Large intestine (tissue), 3 donors: ENCODE data around the gene LMBRD2. TPM values are rescaled to one million over a fixed set of nuclear protein-coding genes. Genes with fewer than 3 reads are reported as not detected.

Experiments used
- DNase-seq, 2 donors: peaks; one replicate each; pipeline versions ENCODE4 v3.0.0 to v3.0.0-alpha.2; 2013
- H3K27ac ChIP-seq: one replicate; pipeline ENCODE4 v1.5.1; 2013; ENCODE audit warnings: low read length
- H3K27me3 ChIP-seq: 2 replicates; pipeline ENCODE4 v1.6.1; 2013; ENCODE audit warnings: low read length; ENCODE audit not compliant: control insufficient read depth, insufficient read depth
- H3K36me3 ChIP-seq: 2 replicates; pipeline ENCODE4 v1.6.1; 2013; ENCODE audit warnings: low read length; ENCODE audit not compliant: control insufficient read depth, insufficient read depth
- H3K4me1 ChIP-seq: one replicate; pipeline ENCODE4 v1.6.1; 2013; ENCODE audit warnings: low read length; ENCODE audit not compliant: control insufficient read depth, insufficient read depth
- H3K4me3 ChIP-seq: one replicate; pipeline ENCODE4 v1.5.1; 2013; ENCODE audit warnings: low read length
- H3K9me3 ChIP-seq: one replicate; pipeline ENCODE4 v1.6.1; 2013; ENCODE audit warnings: mild to moderate bottlenecking, low read depth, low read length, moderate library complexity; ENCODE audit not compliant: control insufficient read depth
- WGBS: methylation state at CpG from one replicate; pipeline ENCODE4 v1.1.5; 2013; ENCODE audit warnings: low lambda C conversion rate; ENCODE audit not compliant: insufficient coverage; 5-methylcytosine and 5-hydroxymethylcytosine counted together
- polyA plus RNA-seq: library from polyadenylated mRNA; unstranded; fragments of 120-200 nt; gene quantifications from one replicate; pipeline ENCODE4 v1.2.1, GENCODE V29; 2013

Gene LMBRD2
- polyA plus RNA-seq, 1 donor = 17.8 TPM

DNA sequence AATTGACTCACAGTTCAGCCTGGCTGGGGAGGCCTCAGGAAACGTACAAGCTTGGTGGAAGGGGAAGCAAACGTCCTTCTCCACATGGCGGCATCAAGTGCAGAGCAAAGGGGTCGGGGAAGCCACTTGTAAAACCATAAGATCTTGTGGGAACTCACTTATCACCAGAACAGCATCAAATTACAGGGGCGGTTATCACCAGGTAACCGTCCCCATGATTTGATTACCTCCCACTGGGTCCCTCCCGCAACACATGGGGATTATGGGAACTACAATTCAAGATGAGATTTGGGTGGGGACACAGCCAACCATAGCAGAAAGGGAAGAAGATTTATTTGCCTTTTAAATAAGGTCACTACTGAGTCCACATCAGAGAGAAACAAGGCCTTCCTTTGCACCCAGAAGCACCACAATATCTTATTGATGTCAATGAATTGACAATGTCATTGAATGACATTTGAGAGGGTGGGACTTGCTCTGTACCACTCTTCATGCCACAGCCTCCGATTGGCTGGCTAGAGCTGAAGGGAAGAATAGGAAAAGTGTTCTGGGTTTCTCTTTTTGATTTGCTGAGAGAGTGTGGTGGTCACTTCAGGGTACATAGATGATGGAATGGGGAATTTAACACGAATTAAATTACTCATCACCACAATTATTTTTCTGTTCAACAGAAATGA is 11.3 kb upstream of the LMBRD2 start:
- H3K4me1 ChIP-seq = peaks cover 47% of the 10 kb centered on the region
- no peaks in the 10 kb centered on the region for H3K27me3 ChIP-seq
- no peak overlapping the region for H3K27ac ChIP-seq
- no peak overlapping the region for H3K4me3 ChIP-seq
- peaks cover 80% of the 10 kb centered on the region for H3K36me3 ChIP-seq
- 83% methylated on average over 1 of the region's 9 CpGs for WGBS
- no peak for DNase-seq
- H3K9me3 ChIP-seq = no peaks in the 10 kb centered on the region

DNA sequence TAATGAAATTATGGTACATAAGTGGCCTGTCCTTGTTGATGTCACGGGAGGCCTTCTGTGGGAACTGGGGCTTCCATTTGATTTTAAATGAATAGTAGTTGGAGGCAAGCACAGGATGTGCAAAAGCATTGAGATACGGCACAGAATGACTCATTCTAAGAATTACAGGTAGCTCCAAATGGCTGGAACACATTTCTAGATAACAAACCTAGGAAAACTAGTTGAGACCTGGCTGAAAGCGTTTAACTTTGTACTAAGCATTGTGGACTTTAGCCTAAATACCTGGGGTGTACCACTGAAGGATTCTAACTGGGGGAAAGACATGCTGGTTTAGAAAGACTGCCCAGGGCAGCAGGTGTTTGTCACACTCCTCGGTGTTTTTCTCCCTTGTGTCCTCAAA is 9.7 kb upstream of the LMBRD2 start:
- Histone ChIP-seq H3K27ac (peak overlapping the region; percentile 86), H3K4me1 (peaks cover 62% of the 10 kb centered on the region), H3K4me3 (no peak overlapping the region), H3K27me3 (no peaks in the 10 kb centered on the region), H3K9me3 (no peaks in the 10 kb centered on the region), H3K36me3 (peaks cover 77% of the 10 kb centered on the region)
- DNase-seq = peak; percentile 74 to 89
- no CpG with 5 or more reads among the region's 4 CpGs for WGBS

DNA sequence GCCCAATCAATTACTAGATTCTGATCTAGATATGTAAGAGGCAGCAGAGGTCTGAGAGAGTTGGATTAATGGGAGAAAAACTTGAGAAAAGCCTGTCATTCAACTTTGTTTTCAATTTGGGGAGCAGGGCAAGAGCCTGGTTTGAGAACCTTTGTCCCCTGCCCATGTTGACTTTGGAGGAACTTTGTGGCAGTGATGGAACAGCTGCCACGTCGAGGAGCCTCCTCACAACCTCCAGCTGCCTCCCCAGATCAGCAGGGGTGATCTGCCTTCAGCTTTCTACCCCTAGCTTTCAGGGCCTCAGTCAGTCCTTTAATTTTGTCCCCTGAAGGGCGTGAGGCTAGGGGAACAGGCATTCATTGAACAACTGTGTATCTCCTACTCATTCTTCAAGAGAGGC is 8.9 kb upstream of the LMBRD2 start:
- Histone ChIP-seq H3K36me3 (peaks cover 77% of the 10 kb centered on the region), H3K27ac (peak overlapping the region; percentile 86), H3K27me3 (no peaks in the 10 kb centered on the region), H3K4me1 (peaks cover 69% of the 10 kb centered on the region), H3K9me3 (no peaks in the 10 kb centered on the region), H3K4me3 (no peak overlapping the region)
- WGBS = no CpG with 5 or more reads among the region's 3 CpGs
- DNase-seq = no peak

DNA sequence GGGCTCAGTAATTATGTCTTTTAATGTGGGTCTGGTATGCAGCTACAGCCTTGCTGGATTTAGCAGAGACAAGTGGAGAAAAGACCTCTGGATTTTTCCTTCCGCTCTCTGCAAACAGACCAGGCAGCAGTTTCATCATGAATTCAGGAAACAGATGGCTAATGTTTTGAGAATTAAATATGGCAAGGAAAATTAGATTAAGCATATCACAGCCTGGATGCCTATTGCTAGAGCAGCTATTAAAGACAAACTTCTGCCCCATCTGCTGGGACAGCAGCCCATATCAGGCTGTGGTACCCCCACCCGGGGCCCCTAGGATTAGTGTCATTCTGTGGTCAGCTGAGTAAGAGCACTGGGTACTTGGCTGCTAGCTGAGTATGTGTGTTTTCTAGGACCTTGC is 6.5 kb upstream of the LMBRD2 start:
- WGBS = no CpG with 5 or more reads among the region's 2 CpGs
- H3K36me3 ChIP-seq = peaks cover 82% of the 10 kb centered on the region
- no peaks in the 10 kb centered on the region for H3K27me3 ChIP-seq
- H3K4me3 ChIP-seq = no peak overlapping the region
- H3K4me1 ChIP-seq = peaks cover 67% of the 10 kb centered on the region
- DNase-seq = peak; percentile 29 to 58
- peak overlapping the region; percentile 66 for H3K27ac ChIP-seq
- peaks cover 7% of the 10 kb centered on the region for H3K9me3 ChIP-seq

DNA sequence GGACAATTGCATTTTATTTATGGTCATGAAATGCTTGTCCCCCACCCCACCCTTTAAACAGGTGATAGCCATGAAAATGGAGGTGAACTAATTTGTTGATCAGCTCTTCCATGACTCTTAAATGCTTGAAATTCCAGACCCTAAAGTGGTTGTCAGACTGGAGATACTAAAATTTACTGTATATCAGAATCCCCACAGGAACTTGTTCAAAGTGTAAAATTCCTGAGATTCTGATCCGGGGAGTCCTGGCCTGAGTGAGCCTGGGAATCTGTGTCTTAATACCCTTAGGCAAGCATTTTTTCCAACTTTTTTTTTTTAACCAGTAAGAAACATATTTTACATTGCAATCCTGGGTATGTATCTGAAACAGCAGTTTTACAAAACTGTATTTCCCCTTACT is 4.9 kb upstream of the LMBRD2 start:
- Histone ChIP-seq H3K36me3 (peaks cover 69% of the 10 kb centered on the region), H3K4me3 (no peak overlapping the region), H3K27me3 (no peaks in the 10 kb centered on the region), H3K9me3 (peaks cover 9% of the 10 kb centered on the region), H3K4me1 (peaks cover 61% of the 10 kb centered on the region), H3K27ac (peak overlapping the region; percentile 75)
- no peak for DNase-seq
- 60% methylated on average over 1 of the region's 1 CpG for WGBS

DNA sequence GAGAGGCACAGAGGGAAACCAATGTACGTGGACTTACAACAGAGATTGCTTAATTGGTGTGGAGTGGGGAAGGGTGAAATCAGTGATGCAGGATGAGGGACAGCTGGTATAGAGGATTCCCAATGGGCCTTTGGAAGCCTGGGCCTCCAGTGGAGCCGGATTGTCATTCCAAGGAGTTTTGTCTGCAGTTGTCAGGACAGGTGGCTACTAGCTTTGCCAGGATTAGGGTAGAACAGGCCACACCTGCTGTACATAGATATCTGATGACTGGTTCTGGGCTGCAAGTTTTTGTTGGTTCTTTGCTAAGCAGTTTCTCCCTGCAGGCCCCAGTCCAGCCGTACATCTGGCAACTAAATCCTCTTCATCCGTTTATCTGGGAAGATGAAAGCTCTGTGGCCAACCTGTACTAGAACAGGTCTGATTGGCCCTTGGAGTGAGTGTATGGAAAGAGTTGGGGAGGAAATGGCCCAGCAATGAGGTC is 4.5 kb upstream of the LMBRD2 start:
- peak; percentile 43 to 69 for DNase-seq
- WGBS = 20% methylated on average over 1 of the region's 4 CpGs
- H3K4me1 ChIP-seq = peaks cover 59% of the 10 kb centered on the region

DNA sequence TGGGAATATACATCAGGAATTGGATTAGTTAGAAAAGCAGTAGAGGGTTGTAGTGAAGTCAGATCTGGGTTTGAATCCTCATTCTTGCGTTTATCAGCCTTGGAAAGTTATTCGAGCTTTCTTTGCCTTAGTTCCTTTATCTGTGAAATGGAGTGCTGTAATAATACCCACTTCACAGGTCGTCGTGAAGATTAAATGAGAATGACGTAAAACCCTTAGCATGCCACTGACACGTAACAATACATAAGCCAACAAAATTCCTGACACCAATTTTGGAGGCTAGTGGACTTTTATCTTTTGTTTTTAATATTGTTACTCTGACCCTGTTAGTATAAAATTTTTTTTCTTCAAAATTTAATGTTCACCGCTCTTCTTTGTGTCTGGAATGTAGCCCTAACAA is 3.6 kb upstream of the LMBRD2 start:
- 71% methylated on average over 1 of the region's 7 CpGs for WGBS
- Histone ChIP-seq H3K4me3 (no peak overlapping the region), H3K36me3 (peaks cover 63% of the 10 kb centered on the region), H3K4me1 (peaks cover 51% of the 10 kb centered on the region), H3K27ac (peak overlapping the region; percentile 75), H3K27me3 (no peaks in the 10 kb centered on the region), H3K9me3 (peaks cover 9% of the 10 kb centered on the region)
- no peak for DNase-seq

More for the DNA sequence above, 4.5 kb upstream of the LMBRD2 start:
- Histone ChIP-seq H3K4me3 (no peak overlapping the region), H3K27me3 (no peaks in the 10 kb centered on the region), H3K36me3 (peaks cover 69% of the 10 kb centered on the region), H3K27ac (peak overlapping the region; percentile 75), H3K9me3 (peaks cover 9% of the 10 kb centered on the region)

DNA sequence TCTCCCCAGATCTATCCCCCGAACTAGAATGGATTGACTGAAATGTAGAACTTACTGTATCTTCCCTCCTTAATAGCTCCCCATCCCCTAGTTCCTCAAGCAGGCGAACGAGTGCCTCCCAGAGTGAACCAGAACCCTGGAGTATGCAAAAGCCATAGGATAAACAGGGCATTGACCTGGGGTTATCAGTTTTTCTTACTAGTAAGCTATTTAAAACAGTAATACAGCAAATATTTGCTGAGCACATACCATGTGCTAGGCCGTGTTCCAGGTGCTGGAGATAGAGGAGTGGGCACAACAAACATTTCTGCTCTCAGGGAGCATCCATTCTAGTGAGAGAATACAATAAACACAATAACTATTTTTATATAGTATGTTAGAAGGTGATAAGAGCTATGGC is 2.0 kb upstream of the LMBRD2 start:
- DNase-seq = peak; percentile 53 to 74
- Histone ChIP-seq H3K9me3 (peaks cover 9% of the 10 kb centered on the region), H3K4me1 (peaks cover 36% of the 10 kb centered on the region), H3K4me3 (peak overlapping the region; percentile 69), H3K27me3 (no peaks in the 10 kb centered on the region), H3K36me3 (peaks cover 48% of the 10 kb centered on the region), H3K27ac (peak overlapping the region; percentile 78)
- WGBS = 0% methylated on average over 1 of the region's 4 CpGs

DNA sequence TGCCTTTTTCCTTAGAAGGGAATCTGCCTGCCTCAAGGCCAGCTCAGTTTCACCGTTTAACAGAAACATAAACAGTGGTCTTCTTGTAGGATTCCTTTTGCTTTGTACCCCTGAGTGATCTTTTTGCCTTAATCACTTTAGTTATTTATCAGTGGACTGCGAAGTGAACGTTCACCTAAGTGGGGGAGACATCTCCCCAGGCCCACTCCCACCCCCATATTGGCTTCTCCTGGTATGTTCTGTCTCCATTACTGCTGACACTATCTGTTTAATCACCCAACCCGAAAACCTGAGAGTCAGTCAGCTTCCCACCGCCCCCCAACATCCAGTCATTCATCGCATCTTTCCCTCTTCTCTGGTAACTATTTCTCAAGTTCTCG is 1.6 kb upstream of the LMBRD2 start:
- Histone ChIP-seq H3K27me3 (no peaks in the 10 kb centered on the region), H3K9me3 (peaks cover 9% of the 10 kb centered on the region), H3K4me1 (peaks cover 32% of the 10 kb centered on the region), H3K27ac (peak overlapping the region; percentile 78), H3K4me3 (peak overlapping the region; percentile 69), H3K36me3 (peaks cover 43% of the 10 kb centered on the region)
- WGBS = no CpG with 5 or more reads among the region's 7 CpGs
- DNase-seq = no peak

DNA sequence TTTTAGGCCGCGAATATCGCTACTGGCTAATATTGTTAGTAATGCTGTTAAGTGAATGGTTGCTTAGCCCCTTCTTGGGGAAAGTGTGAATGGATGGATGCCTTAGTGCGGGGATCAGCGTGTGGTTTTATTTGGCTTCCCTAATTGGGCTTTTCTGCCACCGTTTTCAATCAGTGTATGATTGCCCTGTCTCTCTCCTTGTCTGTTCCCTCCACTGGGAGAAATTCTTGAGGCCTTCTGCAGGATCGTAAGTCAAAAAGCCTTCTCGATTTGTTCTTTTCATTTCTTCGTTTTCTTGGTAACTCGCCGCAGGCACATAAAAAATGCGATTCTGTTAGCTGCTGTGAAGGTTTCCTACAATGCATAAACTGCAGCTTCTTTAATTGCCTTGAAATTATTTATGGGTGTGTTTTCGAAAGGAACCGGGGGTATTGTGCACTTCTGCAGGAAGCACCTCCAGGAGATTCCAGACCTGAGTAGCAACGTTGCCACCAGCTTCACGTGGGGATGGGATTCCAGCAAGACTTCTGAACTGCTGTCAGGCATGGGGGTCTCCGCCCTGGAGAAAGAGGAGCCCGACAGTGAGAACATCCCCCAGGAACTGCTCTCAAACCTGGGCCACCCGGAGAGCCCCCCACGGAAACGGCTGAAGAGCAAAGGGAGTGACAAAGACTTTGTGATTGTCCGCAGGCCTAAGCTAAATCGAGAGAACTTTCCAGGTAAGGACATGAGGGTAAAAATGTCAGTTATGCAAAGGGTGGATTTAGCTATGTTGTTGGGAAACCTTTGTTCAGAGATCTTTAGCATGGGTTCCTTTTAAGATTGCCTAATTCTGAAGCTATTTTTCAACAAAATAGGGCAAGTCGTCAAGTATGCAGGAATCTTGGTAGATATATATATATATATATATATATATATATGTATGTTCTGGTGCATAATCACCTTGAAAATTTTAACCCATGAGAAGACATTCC is 924 bp upstream of the LMBRD2 start:
- DNase-seq = peak in 1 of 2 donors; percentile 43
- Histone ChIP-seq H3K27ac (peak overlapping the region; percentile 78), H3K27me3 (no peaks in the 10 kb centered on the region), H3K4me3 (peak overlapping the region; percentile 69), H3K4me1 (peaks cover 25% of the 10 kb centered on the region), H3K36me3 (peaks cover 38% of the 10 kb centered on the region), H3K9me3 (peaks cover 9% of the 10 kb centered on the region)
- 0% methylated on average over 5 of the region's 24 CpGs for WGBS
